ENCODE measurements around the gene CSF1. TPM values are rescaled to one million over a fixed set of nuclear protein-coding genes. Genes with fewer than 3 reads are reported as not detected.

CSF1 gene
- total and polyA plus RNA-seq, 10 donors = 5.8 to 207 (median 78.1) TPM

DNA sequence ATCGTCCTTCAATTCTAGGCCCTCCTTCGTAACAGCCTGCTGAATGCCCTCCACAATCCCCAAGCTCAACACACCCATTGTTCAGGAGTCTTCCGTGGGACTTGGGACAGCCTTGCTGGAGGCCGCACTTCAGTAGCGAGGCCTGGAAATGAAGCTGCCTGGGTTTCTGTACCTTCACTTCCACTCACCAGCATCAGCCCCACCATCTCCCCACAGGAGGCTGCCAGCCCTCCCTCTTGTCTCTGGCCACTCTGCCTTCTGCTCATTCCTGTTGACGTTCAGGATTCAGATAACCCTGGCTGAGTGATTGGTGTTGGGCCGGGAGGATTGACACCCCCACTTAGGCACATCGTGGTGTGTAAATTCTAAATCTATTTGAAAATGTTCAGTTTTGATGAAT, 23.4 kb upstream of the CSF1 start:
- Histone ChIP-seq H3K27me3 (replicated peaks in 1 of 7) (no peaks in the 10 kb centered on the region), H3K4me3 (peak overlapping the region in 1 of 8 donors; percentile 46), H3K27ac (peak overlapping the region in 6 of 8 donors; percentile 80 to 91 (median 87)), H3K36me3 (no peaks in the 10 kb centered on the region), H3K4me1 (peaks cover 17 to 77% (median 56%) of the 10 kb centered on the region in 6 donors), H3K9me3 (no peaks in the 10 kb centered on the region)
- intact Hi-C loops (cut with DNase I; ENCODE audit: low total_unique reads) = no loop called here
- no peak for DNase-seq
- WGBS, 5 donors = 75 to 79% (median 77%) methylated on average over 8 of the region's 8 CpGs
- no peak for TF ChIP-seq POLR2A (IDR thresholded peaks at IDR 0.05)
- TF ChIP-seq, protein P1, sequence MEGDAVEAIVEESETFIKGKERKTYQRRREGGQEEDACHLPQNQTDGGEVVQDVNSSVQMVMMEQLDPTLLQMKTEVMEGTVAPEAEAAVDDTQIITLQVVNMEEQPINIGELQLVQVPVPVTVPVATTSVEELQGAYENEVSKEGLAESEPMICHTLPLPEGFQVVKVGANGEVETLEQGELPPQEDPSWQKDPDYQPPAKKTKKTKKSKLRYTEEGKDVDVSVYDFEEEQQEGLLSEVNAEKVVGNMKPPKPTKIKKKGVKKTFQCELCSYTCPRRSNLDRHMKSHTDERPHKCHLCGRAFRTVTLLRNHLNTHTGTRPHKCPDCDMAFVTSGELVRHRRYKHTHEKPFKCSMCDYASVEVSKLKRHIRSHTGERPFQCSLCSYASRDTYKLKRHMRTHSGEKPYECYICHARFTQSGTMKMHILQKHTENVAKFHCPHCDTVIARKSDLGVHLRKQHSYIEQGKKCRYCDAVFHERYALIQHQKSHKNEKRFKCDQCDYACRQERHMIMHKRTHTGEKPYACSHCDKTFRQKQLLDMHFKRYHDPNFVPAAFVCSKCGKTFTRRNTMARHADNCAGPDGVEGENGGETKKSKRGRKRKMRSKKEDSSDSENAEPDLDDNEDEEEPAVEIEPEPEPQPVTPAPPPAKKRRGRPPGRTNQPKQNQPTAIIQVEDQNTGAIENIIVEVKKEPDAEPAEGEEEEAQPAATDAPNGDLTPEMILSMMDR (IDR thresholded peaks at IDR 0.05 in 8 of 11, conservative IDR thresholded peaks at IDR 0.05 in 3 of 11) = no peak
- TF ChIP-seq POLR2AphosphoS5 (IDR thresholded peaks at IDR 0.05) = no peak

DNA sequence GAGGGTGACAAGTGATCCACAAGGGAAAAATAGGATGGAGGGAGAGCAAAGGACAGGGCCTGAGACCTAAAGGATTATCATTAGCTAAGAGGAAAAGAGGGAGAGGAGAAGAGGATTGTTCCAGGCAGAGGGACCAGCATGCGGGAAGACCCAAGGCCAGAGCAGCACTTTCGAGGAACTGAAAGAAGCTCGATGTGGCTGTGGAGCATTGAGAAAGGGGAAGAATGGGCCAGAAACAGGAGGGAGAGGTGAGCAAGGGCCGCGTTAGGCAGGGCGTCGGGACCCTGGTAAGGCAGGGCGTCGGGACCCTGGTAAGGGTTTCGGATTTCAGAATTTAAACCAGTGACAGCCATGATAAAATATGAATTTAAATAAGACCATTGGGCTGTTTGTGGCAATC, 22.8 kb upstream of the CSF1 start:
- H3K27me3 ChIP-seq (replicated peaks in 1 of 7) = no peaks in the 10 kb centered on the region
- no peaks in the 10 kb centered on the region for H3K9me3 ChIP-seq
- no peak for DNase-seq
- H3K4me3 ChIP-seq = no peak overlapping the region
- intact Hi-C loops (cut with DNase I; ENCODE audit: low total_unique reads) = no loop called here
- 41 to 58% (median 48%) methylated on average over 10 of the region's 10 CpGs for WGBS, 5 donors
- H3K4me1 ChIP-seq = peaks cover 17 to 77% (median 58%) of the 10 kb centered on the region in 6 donors
- TF ChIP-seq POLR2A (IDR thresholded peaks at IDR 0.05) (no peak), POLR2AphosphoS5 (IDR thresholded peaks at IDR 0.05) (no peak)
- TF ChIP-seq, protein P1 (IDR thresholded peaks at IDR 0.05 in 8 of 11, conservative IDR thresholded peaks at IDR 0.05 in 3 of 11) = no peak
- H3K27ac ChIP-seq = peak overlapping the region in 6 of 8 donors; percentile 80 to 91 (median 87)
- H3K36me3 ChIP-seq = no peaks in the 10 kb centered on the region

DNA sequence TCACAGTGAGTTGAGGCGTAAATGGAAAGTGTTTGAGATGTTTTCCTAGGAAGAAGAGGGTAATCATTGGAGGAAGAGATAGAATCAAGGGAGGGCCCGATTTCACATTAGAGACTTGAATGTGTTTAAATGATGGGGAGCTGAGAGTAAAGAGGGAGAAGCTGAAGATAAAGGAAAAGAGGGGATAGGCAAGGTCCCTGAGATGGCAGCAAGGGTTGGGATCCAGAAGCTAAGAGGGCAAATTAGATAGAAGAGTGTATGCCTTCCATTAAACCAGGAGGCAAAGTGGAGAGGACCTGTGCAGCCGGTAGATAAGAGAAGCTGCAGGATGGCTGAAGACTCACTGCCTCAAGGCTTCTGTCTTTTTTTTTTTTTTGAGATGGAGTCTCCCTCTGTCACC, 21.6 kb upstream of the CSF1 start:
- no peaks in the 10 kb centered on the region for H3K36me3 ChIP-seq
- H3K9me3 ChIP-seq = no peaks in the 10 kb centered on the region
- TF ChIP-seq, protein P1 (IDR thresholded peaks at IDR 0.05 in 8 of 11, conservative IDR thresholded peaks at IDR 0.05 in 3 of 11) = no peak
- no peak for TF ChIP-seq POLR2A (IDR thresholded peaks at IDR 0.05)
- no peak for TF ChIP-seq POLR2AphosphoS5 (IDR thresholded peaks at IDR 0.05)
- no peak overlapping the region for H3K4me3 ChIP-seq
- no peak overlapping the region for H3K27ac ChIP-seq
- no peaks in the 10 kb centered on the region for H3K27me3 ChIP-seq (replicated peaks in 1 of 7)
- peaks cover 13 to 77% (median 53%) of the 10 kb centered on the region in 6 donors for H3K4me1 ChIP-seq
- intact Hi-C loops (cut with DNase I; ENCODE audit: low total_unique reads) = no loop called here
- DNase-seq = no peak
- WGBS, 5 donors = 90 to 97% (median 95%) methylated on average over 3 of the region's 3 CpGs

DNA sequence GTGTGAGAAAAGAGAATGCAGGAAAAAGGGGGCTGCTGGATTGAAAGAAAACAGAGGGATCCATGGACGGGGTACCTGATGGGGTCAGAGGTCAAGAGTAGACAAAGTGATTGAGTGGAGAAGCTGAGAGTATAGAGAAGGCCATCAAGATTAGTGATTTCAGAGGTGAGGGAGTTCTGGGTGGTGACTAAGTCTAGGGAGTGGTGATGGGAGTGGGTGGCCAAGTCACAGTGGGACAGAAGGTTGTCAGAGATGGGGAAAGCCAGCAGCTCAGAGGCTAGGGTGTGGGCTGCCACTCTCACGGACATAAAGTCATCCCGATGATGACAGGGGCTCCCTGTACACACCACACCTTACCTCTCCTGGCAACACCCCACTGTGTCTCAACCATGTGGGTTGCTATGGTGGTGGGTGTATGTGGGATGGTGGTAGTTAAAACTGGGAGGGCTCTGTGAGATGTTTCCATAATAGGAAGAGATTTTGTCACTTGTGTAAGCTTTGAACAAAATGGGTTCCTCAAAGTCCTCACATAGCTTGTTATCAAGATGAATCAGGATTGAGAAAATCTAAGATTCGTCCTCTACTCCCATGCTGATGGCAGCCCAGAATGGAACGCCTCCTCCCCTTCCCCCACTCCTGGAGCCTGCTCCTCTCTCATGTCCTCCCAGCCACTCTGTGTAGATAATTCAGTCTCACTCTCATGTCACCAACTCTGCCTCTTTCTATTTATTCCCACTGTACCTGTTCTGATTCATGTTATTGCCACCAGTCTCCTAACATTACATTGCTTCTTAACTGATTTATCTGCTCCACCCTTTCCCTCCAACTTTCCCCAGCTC, 20.3 kb upstream of the CSF1 start:
- 73 to 93% (median 80%) methylated on average over 5 of the region's 5 CpGs for WGBS, 5 donors
- no peak for DNase-seq
- H3K27ac ChIP-seq = no peak overlapping the region
- TF ChIP-seq POLR2AphosphoS5 (IDR thresholded peaks at IDR 0.05) (no peak), POLR2A (IDR thresholded peaks at IDR 0.05) (no peak)
- TF ChIP-seq, protein P1 (IDR thresholded peaks at IDR 0.05 in 8 of 11, conservative IDR thresholded peaks at IDR 0.05 in 3 of 11) = no peak
- no peaks in the 10 kb centered on the region for H3K9me3 ChIP-seq
- no peaks in the 10 kb centered on the region for H3K36me3 ChIP-seq
- no peak overlapping the region for H3K4me3 ChIP-seq
- no peaks in the 10 kb centered on the region for H3K27me3 ChIP-seq (replicated peaks in 1 of 7)
- H3K4me1 ChIP-seq = peaks cover 19 to 79% (median 51%) of the 10 kb centered on the region in 6 donors
- intact Hi-C loops (cut with DNase I; ENCODE audit: low total_unique reads) = no loop called here
